HG03025 (cell line): ENCODE data around the gene RGS5.
"Not testable (repeated sequence)": the region's sequence is repeated elsewhere in the genome, so short reads cannot be mapped to it uniquely, and the experiment has no call there.

Experiments
- ATAC-seq: cut with Tn5 transposase; IDR thresholded peaks from one replicate; pipeline ENCODE4 v1.9.1; 2021; ENCODE audit warnings: mild to moderate bottlenecking, moderate library complexity; ENCODE audit not compliant: unreplicated experiment, low FRiP score

RGS5 gene

GRCh38 chr1:163202833-163203451 is at the start of gene RGS5:
TSS of gene RGS5 (minus strand) at chr1:163202916. CDS start at chr1:163202835, 81 bp downstream.
- ATAC-seq, result no peak

GRCh38 chr1:163250382-163250974 is 47.8 kb upstream of the RGS5 start:
- ATAC-seq, result no peak

- ATAC-seq, result no peak
Observed at GRCh38 chr1:163248064-163248463, 45.3 kb upstream of the RGS5 start.

- ATAC-seq, result not testable (repeated sequence)
Observed at GRCh38 chr1:163244648-163245047, 41.9 kb upstream of the RGS5 start.

GRCh38 chr1:163241746-163242145 is 39.0 kb upstream of the RGS5 start:
- ATAC-seq, result no peak

GRCh38 chr1:163240705-163241104 is 38.0 kb upstream of the RGS5 start:
- ATAC-seq, result no peak

GRCh38 chr1:163233643-163234042 is 30.9 kb upstream of the RGS5 start:
- not testable (repeated sequence) for ATAC-seq

- no peak for ATAC-seq
Observed at GRCh38 chr1:163231385-163231784, 28.7 kb upstream of the RGS5 start.

GRCh38 chr1:163230827-163231226 is 28.1 kb upstream of the RGS5 start:
- no peak for ATAC-seq

- ATAC-seq, result not testable (repeated sequence)
Observed at GRCh38 chr1:163228271-163228670, 25.6 kb upstream of the RGS5 start.

- ATAC-seq, result no peak
Observed at GRCh38 chr1:163227126-163227525, 24.4 kb upstream of the RGS5 start.

- no peak for ATAC-seq
Observed at GRCh38 chr1:163213626-163214025, 10.9 kb upstream of the RGS5 start.

GRCh38 chr1:163211667-163212066 is 9.0 kb upstream of the RGS5 start:
- ATAC-seq, result no peak

- no peak for ATAC-seq
Observed at GRCh38 chr1:163205513-163205912, 2.8 kb upstream of the RGS5 start.

GRCh38 chr1:163203561-163203960 is 845 bp upstream of the RGS5 start:
- ATAC-seq, result no peak

GRCh38 chr1:163201906-163202305 is 810 bp downstream of the RGS5 start:
- no peak for ATAC-seq

GRCh38 chr1:163197022-163197421 is 5.7 kb downstream of the RGS5 start:
- ATAC-seq, result no peak

GRCh38 chr1:163196449-163196787 is 6.3 kb downstream of the RGS5 start:
- ATAC-seq, result no peak

- no peak for ATAC-seq
Observed at GRCh38 chr1:163195728-163196448, 6.8 kb downstream of the RGS5 start.

GRCh38 chr1:163191301-163191700 is 11.4 kb downstream of the RGS5 start:
- ATAC-seq, result peak; percentile 66

- no peak for ATAC-seq
Observed at GRCh38 chr1:163188947-163189346, 13.8 kb downstream of the RGS5 start.

GRCh38 chr1:163187849-163188248 is 14.9 kb downstream of the RGS5 start:
- ATAC-seq, result no peak
